CD1c-positive myeloid dendritic cell (primary cell): ENCODE measurements around the gene STPG4.
A peak's percentile ranks its signal among the peaks of the same experiment; 100 is the strongest.
"Not testable (repeated sequence)": the region's sequence is repeated elsewhere in the genome, so short reads cannot be mapped to it uniquely, and the experiment has no call there.

Experiments used
- DNase-seq: peaks from one replicate; pipeline ENCODE4 v3.0.0-alpha.2; 2016; ENCODE audit errors: extremely low spot score

Gene STPG4

GRCh38 chr2:47172922-47173695 lies 18.0 kb upstream of the STPG4 start:
- DNase-seq: no peak

GRCh38 chr2:47172156-47172921 lies 17.2 kb upstream of the STPG4 start:
- peak; percentile 58 for DNase-seq

GRCh38 chr2:47169784-47170183 lies 14.7 kb upstream of the STPG4 start:
- no peak for DNase-seq

DNA sequence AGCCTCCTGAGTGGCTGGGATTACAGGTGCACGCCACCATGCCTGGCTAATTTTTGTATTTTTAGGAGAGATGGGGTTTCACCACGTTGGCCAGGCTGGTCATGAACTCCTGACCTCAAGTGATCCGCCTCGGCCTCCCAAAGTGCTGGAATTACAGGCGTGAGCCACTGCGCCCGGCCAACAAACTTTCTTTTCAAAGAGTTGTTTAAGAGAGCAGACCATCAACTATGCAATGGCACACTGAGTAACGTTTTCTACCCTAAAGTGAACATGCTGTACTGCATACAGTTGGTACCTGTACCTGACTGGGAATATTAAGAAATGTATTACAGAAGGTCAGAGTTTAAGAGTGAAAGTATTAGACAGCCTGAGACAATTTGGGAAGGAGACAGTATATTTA lies 13.8 kb upstream of the STPG4 start:
- DNase-seq: not testable (repeated sequence)

GRCh38 chr2:47167149-47167548 lies 12.0 kb upstream of the STPG4 start:
- no peak for DNase-seq

GRCh38 chr2:47165001-47165555 lies 10.0 kb upstream of the STPG4 start:
- peak; percentile 33 for DNase-seq

- DNase-seq: no peak
Measured at GRCh38 chr2:47162780-47163179, 7.7 kb upstream of the STPG4 start.

GRCh38 chr2:47161475-47161874 lies 6.4 kb upstream of the STPG4 start:
- no peak for DNase-seq

DNA sequence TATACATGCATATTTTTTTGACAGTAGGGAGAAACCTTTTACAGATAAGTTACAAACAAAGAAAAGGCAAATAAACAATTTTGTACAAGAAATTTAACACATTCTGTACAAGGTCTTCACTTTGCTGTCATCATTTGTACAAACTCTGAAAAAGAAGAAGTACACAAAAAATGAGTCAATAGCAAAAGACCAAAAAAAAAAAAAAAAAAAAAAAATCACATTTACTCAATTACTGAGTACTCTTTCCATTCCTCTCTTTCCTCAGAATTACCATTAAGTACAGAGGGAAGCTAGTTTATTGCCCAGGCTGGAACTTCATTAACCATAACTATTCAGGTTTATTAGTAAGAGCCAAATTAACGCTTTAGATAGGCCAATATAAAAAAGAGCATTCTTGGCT lies 5.6 kb upstream of the STPG4 start:
- peak; percentile 39 for DNase-seq

DNA sequence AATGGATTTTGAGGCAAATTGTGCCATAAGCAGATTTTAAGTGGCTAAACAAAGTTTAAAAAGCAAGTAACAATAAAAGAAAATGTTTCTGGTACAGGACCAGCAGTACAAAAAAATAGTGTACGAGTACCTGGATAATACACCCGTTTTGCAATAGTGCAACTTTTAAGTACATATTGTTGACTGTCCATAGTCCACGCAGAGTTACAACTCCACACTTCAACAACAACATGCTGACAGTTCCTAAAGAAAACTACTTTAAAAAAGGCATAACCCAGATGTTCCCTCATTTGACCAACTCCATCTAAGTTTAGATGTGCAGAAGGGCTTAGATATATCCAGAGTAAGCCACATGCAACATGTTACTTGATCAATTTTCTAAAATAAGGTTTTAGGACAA lies 5.1 kb upstream of the STPG4 start:
- no peak for DNase-seq

DNA sequence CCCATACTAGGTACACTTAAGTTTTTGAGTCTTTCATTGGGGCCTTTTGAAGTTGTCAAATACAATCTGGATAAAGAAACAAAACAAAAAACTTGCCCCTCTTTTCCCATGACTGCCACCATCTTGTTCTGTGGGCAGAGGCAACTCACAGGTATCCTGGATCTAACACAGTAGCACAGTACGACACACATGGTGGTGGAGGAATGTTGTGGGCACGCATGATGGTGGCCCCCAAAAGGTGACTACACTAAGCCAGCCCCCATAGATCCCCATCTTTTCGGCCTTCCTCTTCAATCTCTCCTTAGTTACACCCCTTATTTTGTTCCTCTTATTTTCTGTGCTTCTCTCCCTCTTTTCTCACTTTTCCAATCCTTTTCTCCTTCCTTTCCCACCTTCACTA lies 4.5 kb upstream of the STPG4 start:
- no peak for DNase-seq

- DNase-seq: no peak
Measured at GRCh38 chr2:47158576-47158975, 3.5 kb upstream of the STPG4 start.

GRCh38 chr2:47152803-47153202 lies 2.3 kb downstream of the STPG4 start:
- peak; percentile 19 for DNase-seq

- no peak for DNase-seq
Measured at GRCh38 chr2:47150175-47150574, 4.9 kb downstream of the STPG4 start.

DNA sequence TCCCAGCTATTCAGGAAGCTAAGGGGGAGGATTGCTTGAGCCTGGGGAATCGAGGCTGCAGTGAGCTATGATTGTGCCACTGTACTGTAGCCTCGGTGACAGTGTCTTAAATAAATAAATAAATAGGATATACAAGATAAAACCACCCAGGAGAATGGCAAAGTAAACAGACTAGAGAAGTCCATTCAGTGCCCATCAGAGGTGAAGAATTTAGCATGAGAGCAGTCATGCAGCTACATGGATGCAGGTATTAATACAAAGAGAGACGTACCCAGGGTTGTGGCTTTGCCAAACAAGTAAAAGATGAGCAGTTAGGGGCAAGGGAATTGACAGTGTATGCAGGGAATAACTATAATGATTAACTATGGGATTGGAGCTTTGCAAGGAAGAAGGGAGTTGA lies 8.1 kb downstream of the STPG4 start:
- no peak for DNase-seq

DNA sequence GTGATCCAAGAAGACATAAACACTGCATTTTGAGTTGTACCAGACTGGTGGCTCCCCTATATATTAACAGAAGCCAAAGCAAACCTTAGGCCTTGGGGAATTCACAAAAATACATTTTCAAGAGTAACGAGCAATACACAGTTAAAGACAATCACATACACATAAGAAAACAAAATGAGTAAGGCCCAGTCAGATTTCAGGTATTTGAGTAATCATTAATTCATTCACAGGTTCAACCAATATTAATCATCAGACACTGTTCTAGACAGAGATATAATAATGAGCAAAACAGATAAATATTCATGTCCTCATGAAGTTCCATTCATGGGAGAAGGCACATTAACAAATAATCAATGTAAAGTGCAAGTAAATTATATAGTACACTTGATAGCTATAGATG lies 9.6 kb downstream of the STPG4 start:
- no peak for DNase-seq

- no peak for DNase-seq
Measured at GRCh38 chr2:47141520-47141919, 13.6 kb downstream of the STPG4 start.

DNA sequence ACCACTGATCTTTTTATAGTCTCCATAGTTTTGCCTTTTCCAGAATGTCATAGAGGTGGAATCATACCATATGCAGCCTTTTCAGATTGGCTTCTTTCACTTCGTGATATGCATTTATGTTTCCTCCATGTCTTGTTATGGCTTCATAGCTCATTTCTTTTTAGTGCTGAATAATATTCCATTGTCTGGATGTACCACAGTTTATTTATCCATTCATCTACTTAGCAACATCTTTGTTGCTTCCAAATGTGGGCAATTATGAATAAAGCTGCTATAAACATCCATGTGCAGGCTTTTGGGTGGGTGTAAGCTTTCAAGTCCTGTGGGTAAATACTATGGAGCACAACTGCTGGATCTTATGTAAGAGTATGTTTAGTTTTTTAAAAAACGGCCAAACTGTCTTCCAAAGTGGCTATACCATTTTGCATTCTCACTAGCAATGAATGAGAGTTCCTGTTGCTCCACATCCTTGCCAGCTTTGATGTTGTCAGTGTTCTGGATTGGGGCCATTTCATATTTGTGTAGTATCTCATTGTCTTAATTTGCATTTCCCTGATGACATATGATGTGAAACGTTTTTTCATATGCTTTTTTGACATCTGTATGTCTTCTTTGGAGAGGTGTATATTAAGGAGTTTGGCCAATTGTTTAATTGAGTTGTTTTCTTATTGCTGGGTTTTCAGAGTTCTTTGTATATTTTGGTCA lies 20.6 kb downstream of the STPG4 start:
- DNase-seq: no peak

GRCh38 chr2:47133046-47133445 lies 22.1 kb downstream of the STPG4 start:
- DNase-seq: no peak

- no peak for DNase-seq
Measured at GRCh38 chr2:47129191-47129706, 25.9 kb downstream of the STPG4 start.

GRCh38 chr2:47128705-47129104 lies 26.4 kb downstream of the STPG4 start:
- DNase-seq: no peak

GRCh38 chr2:47127862-47128543 lies 27.1 kb downstream of the STPG4 start:
- DNase-seq: no peak
